HepG2 (cell line): ENCODE results near the gene TOP3B. TPM values are rescaled to one million over a fixed set of nuclear protein-coding genes. Genes with fewer than 3 reads are reported as not detected.
A peak's percentile ranks its signal among the peaks of the same experiment; 100 is the strongest.

ENCODE experiments used
- FOXK1 ChIP-seq: sonication (generic); formaldehyde crosslinking; IDR thresholded peaks from 2 replicates; pipeline ENCODE4 v1.4.0; 2020; ENCODE audit warnings: low read depth, missing genetic modification reagents, borderline replicate concordance
- GTF3A ChIP-seq: sonication (generic); formaldehyde crosslinking; conservative IDR thresholded peaks from 2 replicates; pipeline ENCODE4 v1.4.0; 2020; ENCODE audit warnings: mild to moderate bottlenecking, missing genetic modification reagents
- SIX4 ChIP-seq: sonication (generic); formaldehyde crosslinking; IDR thresholded peaks from 2 replicates; pipeline ENCODE4 v1.4.0; 2020; ENCODE audit warnings: missing genetic modification reagents
- polyA plus RNA-seq, 8 experiments: library from polyadenylated mRNA; depleted of rRNA in 3 of 8; stranded (reverse) in 7 of 8; unstranded in 1 of 8; fragments of >200 nt; fragmentation: Illumina TruSeq in 4 of 8; extraction: Trizol in 4 of 8; gene quantifications; 2 replicates each; pipeline versions ENCODE4 v1.2.1 to v1.2.3, GENCODE V29; 2011 to 2016; ENCODE audit warnings: low read depth in 4 of 8, missing spikeins in 1 of 8, mixed read lengths in 1 of 8; ENCODE audit not compliant: insufficient read depth in 1 of 8
- total RNA-seq, 5 experiments: library from RNA; depleted of rRNA; stranded (reverse); fragments of >200 nt; fragmentation: Illumina TruSeq; extraction: Trizol; gene quantifications; 2 replicates each; pipeline ENCODE4 v1.2.3, GENCODE V29; 2016; ENCODE audit warnings: low read depth in 1 of 5
- TF ChIP-seq, protein P1 (sequence below): sonication (generic); formaldehyde crosslinking; IDR thresholded peaks from 2 replicates; pipeline ENCODE4 v1.5.1; 2020; ENCODE audit warnings: mild to moderate bottlenecking, missing genetic modification reagents, moderate library complexity
- TF ChIP-seq, protein P2 (sequence below): sonication (generic); formaldehyde crosslinking; IDR thresholded peaks from 2 replicates; pipeline ENCODE4 v1.4.0; 2020; ENCODE audit warnings: missing genetic modification reagents

TOP3B gene
- total and polyA plus RNA-seq, 2 of the 13 experiments (the other 11 are each of a cell fraction or from before 2014, with no cell fraction given), result 28.5 to 29.7 TPM

DNA sequence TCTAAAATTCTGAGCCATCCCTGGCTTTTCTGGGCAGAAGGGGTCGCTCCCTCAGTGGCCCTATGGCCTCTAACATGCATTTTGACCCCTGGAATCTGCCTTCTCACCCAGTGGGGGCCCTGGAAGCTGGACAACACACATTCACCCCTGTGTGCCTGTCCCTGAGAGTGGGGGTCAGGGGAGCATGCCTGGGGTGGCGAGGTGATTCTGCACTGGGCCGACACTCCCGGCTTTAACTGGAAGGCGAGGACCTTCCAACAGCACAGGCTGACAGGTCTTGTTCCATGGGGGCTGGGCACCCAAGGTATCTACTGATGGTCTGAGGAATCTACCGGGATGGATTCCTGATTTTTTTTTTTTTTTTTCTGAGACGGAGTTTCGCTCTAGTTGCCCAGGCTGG lies 40.7 kb downstream of the TOP3B start (continued):
- TF ChIP-seq, protein P1, sequence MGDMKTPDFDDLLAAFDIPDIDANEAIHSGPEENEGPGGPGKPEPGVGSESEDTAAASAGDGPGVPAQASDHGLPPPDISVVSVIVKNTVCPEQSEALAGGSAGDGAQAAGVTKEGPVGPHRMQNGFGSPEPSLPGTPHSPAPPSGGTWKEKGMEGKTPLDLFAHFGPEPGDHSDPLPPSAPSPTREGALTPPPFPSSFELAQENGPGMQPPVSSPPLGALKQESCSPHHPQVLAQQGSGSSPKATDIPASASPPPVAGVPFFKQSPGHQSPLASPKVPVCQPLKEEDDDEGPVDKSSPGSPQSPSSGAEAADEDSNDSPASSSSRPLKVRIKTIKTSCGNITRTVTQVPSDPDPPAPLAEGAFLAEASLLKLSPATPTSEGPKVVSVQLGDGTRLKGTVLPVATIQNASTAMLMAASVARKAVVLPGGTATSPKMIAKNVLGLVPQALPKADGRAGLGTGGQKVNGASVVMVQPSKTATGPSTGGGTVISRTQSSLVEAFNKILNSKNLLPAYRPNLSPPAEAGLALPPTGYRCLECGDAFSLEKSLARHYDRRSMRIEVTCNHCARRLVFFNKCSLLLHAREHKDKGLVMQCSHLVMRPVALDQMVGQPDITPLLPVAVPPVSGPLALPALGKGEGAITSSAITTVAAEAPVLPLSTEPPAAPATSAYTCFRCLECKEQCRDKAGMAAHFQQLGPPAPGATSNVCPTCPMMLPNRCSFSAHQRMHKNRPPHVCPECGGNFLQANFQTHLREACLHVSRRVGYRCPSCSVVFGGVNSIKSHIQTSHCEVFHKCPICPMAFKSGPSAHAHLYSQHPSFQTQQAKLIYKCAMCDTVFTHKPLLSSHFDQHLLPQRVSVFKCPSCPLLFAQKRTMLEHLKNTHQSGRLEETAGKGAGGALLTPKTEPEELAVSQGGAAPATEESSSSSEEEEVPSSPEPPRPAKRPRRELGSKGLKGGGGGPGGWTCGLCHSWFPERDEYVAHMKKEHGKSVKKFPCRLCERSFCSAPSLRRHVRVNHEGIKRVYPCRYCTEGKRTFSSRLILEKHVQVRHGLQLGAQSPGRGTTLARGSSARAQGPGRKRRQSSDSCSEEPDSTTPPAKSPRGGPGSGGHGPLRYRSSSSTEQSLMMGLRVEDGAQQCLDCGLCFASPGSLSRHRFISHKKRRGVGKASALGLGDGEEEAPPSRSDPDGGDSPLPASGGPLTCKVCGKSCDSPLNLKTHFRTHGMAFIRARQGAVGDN (CRISPR knock-in tag), result peak; percentile 4; the same call in 1 of the 2 replicates
- TF ChIP-seq SIX4 (CRISPR knock-in tag), result no peak
- no peak for TF ChIP-seq GTF3A (CRISPR knock-in tag)
- TF ChIP-seq, protein P2, sequence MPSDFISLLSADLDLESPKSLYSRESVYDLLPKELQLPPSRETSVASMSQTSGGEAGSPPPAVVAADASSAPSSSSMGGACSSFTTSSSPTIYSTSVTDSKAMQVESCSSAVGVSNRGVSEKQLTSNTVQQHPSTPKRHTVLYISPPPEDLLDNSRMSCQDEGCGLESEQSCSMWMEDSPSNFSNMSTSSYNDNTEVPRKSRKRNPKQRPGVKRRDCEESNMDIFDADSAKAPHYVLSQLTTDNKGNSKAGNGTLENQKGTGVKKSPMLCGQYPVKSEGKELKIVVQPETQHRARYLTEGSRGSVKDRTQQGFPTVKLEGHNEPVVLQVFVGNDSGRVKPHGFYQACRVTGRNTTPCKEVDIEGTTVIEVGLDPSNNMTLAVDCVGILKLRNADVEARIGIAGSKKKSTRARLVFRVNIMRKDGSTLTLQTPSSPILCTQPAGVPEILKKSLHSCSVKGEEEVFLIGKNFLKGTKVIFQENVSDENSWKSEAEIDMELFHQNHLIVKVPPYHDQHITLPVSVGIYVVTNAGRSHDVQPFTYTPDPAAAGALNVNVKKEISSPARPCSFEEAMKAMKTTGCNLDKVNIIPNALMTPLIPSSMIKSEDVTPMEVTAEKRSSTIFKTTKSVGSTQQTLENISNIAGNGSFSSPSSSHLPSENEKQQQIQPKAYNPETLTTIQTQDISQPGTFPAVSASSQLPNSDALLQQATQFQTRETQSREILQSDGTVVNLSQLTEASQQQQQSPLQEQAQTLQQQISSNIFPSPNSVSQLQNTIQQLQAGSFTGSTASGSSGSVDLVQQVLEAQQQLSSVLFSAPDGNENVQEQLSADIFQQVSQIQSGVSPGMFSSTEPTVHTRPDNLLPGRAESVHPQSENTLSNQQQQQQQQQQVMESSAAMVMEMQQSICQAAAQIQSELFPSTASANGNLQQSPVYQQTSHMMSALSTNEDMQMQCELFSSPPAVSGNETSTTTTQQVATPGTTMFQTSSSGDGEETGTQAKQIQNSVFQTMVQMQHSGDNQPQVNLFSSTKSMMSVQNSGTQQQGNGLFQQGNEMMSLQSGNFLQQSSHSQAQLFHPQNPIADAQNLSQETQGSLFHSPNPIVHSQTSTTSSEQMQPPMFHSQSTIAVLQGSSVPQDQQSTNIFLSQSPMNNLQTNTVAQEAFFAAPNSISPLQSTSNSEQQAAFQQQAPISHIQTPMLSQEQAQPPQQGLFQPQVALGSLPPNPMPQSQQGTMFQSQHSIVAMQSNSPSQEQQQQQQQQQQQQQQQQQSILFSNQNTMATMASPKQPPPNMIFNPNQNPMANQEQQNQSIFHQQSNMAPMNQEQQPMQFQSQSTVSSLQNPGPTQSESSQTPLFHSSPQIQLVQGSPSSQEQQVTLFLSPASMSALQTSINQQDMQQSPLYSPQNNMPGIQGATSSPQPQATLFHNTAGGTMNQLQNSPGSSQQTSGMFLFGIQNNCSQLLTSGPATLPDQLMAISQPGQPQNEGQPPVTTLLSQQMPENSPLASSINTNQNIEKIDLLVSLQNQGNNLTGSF (CRISPR knock-in tag), result no peak
- TF ChIP-seq FOXK1 (CRISPR knock-in tag), result no peak
